Medulla oblongata (tissue), 1 donor: ENCODE measurements around the gene SNX25.
"Not testable (repeated sequence)": the region's sequence is repeated elsewhere in the genome, so short reads cannot be mapped to it uniquely, and the experiment has no call there.

ENCODE experiments used
- DNase-seq: peaks from one replicate; pipeline ENCODE4 v3.0.0-alpha.2; 2015; ENCODE audit errors: extremely low spot score

SNX25 gene

GRCh38 chr4:185209031-185209851 lies at the start of gene SNX25:
TSS of gene SNX25 (plus strand) at chr4:185209598. CDS start at chr4:185209827, 229 bp downstream.
- DNase-seq, result peak; percentile 91

- no peak for DNase-seq
Measured at GRCh38 chr4:185165605-185166063, 43.8 kb upstream of the SNX25 start.

GRCh38 chr4:185167234-185167633 lies 42.2 kb upstream of the SNX25 start:
- DNase-seq, result no peak

DNA sequence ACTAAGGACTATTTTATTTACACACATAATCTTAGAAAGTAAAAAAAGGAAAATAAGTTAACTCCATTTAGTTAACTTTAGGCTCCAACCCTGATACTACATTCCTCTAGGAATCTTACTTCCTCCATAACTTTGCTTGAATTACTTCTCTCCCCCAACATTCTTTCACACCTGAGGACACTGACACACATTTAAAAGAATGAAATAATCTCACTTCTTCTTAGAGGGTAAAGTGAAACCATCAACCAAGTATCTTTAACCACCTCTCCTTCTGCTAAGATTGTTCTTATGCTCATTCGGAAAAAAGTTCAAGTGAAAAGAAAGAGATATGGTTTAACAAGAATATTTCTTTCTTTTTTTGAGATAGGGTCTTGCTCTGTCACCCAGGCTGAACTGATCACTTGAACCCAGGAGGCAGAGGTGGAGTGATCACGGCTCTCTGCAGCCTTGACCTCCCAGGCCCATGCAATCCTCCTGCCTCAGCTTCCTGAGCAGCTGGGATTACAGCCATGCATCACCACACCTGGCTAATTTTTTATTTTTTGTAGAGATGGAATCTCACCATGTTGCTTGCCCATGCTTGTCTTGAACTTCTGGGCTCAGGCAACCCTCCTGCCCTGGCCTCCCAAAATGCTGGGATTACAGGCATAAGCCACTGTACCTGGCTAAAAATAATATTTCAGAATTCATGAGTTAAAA lies 37.9 kb upstream of the SNX25 start:
- no peak for DNase-seq

DNA sequence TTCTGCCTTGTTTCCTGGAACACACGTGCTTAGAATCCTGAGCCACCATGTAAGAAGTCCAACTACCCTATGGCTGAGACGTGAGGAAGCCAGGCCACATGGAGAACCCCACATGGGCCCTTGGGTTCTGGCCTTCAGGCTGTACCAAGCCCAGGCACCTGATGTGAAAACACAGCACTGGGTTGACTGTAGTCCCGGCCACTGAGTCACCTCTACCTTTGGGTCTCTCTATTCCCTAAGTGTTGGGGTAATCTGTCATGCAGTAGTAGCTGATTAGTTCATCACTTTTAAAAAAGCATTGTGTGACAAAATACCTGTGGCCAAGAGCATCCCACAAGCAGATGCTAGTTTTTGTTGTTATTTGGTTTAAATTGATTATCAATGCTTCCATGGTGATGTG lies 29.9 kb upstream of the SNX25 start:
- DNase-seq, result no peak

- no peak for DNase-seq
Measured at GRCh38 chr4:185182239-185182638, 27.2 kb upstream of the SNX25 start.

DNA sequence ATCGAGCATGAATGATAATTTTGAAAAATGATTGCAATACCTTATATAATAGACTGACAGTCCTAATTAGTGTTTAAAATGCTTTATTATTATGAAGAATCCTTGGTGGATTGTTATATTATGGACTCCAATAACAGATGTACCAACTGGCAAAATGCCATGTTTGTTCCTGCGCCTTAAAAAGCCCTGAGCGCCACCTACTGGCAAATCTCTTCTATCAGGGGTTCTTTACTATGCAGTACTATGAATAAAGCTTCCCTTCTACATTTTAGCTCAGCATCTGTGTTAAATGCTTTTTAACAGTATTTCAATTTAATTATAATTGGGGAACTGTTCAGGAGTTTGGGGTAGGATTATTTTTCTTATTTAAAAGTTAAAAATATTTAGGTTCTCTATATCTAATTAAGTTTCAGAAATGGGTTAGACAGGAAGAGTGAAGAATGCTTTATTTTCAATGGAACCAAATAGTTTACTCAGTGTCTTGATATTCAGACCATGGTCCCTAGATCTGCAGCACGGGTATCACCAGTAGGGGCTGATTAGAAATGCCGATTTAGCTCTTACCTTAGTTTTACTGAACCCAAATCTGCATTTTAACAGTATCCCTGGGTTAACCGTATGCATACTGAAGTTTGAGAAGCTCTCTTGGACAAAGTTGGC lies 25.6 kb upstream of the SNX25 start:
- peak; percentile 96 for DNase-seq

- DNase-seq, result no peak
Measured at GRCh38 chr4:185186769-185187168, 22.6 kb upstream of the SNX25 start.

DNA sequence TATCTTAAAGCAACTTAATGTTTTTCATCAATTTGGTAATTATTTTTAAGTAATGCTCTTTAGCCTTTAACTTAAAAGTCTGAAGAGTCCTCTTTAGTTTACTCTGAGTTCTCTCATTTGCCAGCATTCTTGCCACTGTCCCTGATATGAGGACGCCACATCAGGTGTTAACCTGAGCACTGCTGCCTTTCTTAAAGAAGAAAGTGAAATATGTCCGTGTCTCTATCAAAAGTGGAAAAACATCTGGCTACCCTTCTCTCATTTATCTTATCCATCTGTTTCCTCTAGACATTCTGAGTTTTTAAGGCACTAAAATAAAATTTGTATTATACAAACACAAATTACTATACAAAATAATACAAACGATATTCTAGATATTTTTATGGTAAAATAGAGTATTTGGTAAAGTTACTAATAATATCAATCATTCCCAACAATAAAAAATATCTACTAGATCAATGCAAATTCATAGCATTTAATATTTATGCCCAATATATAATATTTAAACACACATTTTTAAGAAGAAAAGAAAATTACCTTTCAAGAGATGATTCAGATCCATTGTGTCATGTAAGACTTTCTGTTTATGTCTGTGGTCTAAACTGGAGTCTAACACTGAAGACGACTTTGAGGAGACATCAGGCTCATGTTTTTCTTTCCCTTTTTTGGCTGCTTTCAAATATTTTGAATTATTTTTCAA lies 19.6 kb upstream of the SNX25 start:
- DNase-seq, result no peak

DNA sequence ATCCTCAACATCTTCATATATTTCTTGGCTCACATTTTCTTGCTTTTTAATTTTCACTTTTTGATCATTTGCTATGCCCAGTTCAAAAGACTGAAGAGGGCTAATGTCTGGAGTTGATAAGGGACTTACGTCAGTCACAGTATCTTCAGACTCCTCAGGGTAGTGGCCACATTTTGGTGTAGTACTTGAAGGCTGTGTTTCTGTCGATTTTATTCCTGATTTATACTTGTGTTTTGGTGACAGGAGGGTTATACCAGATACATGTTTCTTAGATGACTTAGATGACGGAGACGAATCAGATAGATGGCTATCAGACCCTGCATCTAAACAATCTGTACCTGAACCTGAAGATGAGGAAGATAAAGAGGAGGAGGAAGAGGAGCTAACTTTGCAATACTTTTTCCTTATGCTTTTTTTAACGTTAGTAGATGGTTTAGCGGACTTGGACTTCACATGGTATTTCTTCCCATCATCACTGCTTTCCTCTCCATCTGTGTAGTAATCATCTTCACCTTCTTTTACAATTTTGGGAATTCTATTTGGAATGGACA lies 19.0 kb upstream of the SNX25 start:
- no peak for DNase-seq

GRCh38 chr4:185192059-185192458 lies 17.3 kb upstream of the SNX25 start:
- DNase-seq, result no peak

- DNase-seq, result no peak
Measured at GRCh38 chr4:185194924-185195888, 14.2 kb upstream of the SNX25 start.

- DNase-seq, result no peak
Measured at GRCh38 chr4:185196437-185196836, 13.0 kb upstream of the SNX25 start.

DNA sequence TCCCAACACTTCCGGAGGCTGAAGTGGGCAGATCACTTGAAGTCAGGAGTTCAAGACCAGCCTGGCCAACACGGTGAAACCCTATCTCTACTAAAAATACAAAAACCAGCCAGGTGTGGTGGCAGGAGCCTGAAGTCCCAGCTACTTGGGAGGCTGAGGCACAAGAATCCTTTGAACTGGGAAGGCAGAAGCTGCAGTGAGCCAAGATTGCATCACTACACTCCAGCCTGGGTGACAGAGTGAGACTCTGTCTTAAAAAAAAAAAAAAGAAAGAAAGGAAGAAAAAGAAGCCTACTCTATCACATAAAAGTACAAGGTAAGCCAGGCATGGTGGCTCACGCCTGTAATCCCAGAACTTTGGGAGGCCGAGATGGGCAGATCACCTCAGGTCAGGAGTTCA lies 11.2 kb upstream of the SNX25 start:
- DNase-seq, result not testable (repeated sequence)

DNA sequence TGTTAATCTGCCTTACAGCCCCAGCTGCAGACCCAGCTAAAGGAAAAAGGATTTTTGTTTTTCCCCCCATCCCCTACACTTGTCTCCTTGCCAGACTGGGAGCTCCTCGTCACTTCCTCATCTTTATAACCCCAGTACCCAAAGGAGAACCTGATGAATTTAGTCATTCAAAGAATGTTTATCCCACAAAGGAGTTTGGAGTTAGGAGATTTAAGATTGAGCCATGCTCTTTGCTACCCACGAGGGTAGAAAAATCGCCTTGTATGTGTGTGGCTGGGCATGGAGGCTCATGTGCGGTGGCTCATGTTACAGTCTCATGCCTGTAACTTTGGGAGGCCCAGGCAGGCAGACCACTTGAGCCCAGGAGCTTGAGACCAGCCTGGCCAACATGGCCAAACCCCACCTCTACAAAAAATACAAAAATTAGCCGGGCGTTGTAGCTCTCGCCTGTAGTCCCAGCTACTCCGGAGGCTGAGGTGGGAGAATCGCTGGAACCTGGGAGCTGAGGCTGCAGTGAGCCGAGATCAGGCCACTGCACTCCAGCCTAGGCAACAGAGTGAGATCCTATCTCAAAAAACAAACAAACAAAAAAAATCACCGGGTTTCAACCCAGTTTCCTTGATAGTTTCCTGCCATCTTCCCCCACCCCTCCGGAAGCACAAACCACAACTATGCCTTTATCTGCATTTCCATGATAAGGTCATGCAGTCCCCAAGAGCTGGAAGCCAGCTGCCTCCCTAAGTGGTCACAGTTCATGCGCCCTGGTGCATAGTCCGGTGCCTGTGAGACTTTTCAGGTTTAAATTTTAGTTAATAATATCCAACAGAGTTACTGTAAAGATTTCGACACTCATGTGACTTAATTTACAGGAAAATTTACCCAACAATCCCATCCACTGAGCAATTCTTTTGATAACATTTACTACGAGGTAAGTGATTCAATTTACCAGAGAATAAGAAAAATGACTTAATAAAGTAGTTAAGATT lies 7.1 kb upstream of the SNX25 start:
- no peak for DNase-seq

DNA sequence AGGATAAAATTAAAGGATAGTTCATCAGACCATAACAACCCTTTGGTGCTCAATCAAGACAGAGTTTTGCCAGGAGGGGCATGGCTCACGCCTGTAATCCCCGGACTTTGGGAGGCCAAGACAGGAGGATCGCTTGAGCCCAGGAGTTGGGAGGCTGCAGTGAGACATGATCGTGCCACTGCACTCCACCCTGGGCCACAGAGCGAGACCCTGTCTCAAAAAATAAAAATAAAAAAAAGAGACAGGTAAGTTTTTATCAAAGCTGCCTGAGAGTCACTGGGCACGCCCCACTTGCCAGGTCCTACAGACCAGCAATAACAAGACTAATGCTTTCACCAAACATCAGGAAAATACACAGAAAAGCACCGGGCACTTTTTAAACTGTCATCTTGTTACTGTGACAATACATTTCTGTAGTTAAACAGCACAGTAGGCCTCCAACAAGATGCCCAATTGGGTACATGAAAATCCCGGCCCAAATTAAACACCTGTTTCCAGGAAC lies 6.4 kb upstream of the SNX25 start:
- DNase-seq, result no peak

GRCh38 chr4:185203486-185204237 lies 5.7 kb upstream of the SNX25 start, which contains the start of gene CFAP97:
TSS of gene CFAP97 (minus strand) at chr4:185204000. CDS start at chr4:185191196, 12,804 bp downstream.
- peak; percentile 89 for DNase-seq
